C4-2B (cell line): Measurements from ENCODE around the gene DUSP9.

Experiments
- ZFX ChIP-seq: fragments of 450-650 bp; IDR thresholded peaks from 2 replicates; pipeline ENCODE4 v1.6.1; 2017
- TF ChIP-seq, protein P1 (sequence below): fragments of 450-650 bp; conservative IDR thresholded peaks from 2 replicates; pipeline ENCODE4 v1.5.1; 2017; ENCODE audit warnings: mild to moderate bottlenecking

DNA sequence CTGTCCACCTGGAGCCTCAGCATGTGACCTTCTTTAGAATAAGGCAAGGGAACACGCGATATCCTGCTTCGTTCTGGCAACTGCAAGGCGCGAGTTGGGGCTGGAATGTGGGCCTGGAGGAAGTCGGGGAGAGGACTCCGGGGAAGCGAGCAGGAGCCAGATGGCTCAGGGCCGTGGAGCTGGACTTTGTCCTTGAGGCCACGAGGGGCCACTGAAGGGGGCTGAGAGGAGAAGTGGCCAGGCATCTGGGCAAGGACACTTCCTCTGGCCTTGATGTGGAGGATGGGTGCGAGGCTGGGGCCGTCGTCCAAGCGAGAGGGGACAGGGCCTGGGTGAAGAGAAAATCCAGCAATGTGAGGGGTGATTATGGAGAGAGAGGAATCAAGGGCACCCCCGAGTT, 12.2 kb upstream of the DUSP9 start:
- TF ChIP-seq, protein P1, sequence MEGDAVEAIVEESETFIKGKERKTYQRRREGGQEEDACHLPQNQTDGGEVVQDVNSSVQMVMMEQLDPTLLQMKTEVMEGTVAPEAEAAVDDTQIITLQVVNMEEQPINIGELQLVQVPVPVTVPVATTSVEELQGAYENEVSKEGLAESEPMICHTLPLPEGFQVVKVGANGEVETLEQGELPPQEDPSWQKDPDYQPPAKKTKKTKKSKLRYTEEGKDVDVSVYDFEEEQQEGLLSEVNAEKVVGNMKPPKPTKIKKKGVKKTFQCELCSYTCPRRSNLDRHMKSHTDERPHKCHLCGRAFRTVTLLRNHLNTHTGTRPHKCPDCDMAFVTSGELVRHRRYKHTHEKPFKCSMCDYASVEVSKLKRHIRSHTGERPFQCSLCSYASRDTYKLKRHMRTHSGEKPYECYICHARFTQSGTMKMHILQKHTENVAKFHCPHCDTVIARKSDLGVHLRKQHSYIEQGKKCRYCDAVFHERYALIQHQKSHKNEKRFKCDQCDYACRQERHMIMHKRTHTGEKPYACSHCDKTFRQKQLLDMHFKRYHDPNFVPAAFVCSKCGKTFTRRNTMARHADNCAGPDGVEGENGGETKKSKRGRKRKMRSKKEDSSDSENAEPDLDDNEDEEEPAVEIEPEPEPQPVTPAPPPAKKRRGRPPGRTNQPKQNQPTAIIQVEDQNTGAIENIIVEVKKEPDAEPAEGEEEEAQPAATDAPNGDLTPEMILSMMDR, result no peak
- TF ChIP-seq ZFX, result no peak
